Activated naive CD4-positive, alpha-beta T cell treated with anti-CD3 and anti-CD28 coated beads, Interleukin-2, amount 50 U/mL, for 24 hours (primary cell): ENCODE measurements around the gene FAM186B.
"Not testable (repeated sequence)": the region's sequence is repeated elsewhere in the genome, so short reads cannot be mapped to it uniquely, and the experiment has no call there.

Source experiments
- H3K27ac Mint-ChIP-seq: one replicate; pipeline ENCODE4 v1.8.0; 2021; ENCODE audit warnings: mild to moderate bottlenecking, mixed read lengths
- H3K27me3 Mint-ChIP-seq: one replicate; pipeline ENCODE4 v1.8.0; 2021; ENCODE audit warnings: mixed read lengths
- H3K36me3 Mint-ChIP-seq: one replicate; pipeline ENCODE4 v1.8.0; 2021; ENCODE audit warnings: mixed read lengths
- H3K4me1 Mint-ChIP-seq: one replicate; pipeline ENCODE4 v1.8.0; 2021; ENCODE audit warnings: mixed read lengths
- H3K4me3 Mint-ChIP-seq: one replicate; pipeline ENCODE4 v1.8.0; 2021; ENCODE audit warnings: mild to moderate bottlenecking, mixed read lengths
- H3K9me3 Mint-ChIP-seq: one replicate; pipeline ENCODE4 v1.8.0; 2021; ENCODE audit warnings: mixed read lengths

Gene FAM186B, protein sequence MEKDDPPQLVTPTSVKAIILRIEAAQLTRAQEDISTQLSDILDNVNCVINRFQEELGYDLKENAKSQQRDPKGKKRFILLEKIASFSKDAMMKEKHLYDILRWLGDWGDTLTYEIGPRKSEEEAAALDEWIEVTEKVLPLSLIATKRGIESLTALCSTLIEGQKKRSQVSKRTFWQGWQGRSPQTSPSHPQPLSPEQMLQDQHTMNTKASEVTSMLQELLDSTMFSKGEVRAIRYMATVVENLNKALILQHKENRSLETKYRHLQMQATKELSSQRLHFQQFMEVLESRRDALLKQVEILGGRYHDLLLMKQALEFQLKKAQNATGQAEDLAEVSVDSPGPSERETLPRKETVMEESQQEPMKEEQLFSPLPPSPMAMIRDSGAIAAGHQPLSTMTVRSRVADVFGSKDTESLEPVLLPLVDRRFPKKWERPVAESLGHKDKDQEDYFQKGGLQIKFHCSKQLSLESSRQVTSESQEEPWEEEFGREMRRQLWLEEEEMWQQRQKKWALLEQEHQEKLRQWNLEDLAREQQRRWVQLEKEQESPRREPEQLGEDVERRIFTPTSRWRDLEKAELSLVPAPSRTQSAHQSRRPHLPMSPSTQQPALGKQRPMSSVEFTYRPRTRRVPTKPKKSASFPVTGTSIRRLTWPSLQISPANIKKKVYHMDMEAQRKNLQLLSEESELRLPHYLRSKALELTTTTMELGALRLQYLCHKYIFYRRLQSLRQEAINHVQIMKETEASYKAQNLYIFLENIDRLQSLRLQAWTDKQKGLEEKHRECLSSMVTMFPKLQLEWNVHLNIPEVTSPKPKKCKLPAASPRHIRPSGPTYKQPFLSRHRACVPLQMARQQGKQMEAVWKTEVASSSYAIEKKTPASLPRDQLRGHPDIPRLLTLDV

DNA sequence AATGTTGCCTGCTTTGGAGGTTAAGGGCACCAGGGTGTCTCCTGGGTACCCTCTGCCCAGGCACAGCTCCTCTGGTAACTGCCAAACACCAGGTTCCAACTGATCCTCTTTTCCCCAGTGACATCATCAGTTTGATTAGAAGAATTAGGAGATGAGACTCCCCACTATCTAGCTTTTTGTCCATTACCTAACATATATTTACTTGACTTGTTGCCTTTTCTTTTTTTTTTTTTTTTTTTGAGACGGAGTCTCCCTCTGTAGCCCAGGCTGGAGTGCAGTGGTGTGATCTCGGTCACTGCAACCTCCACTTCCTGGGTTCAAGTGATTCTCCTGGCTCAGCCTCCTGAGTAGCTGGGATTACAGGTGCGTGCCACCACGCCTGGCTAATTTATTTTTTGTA is at the start of gene FAM186B:
Gene FAM186B (minus strand): TSS at position 101 of the 400 bp plus-strand sequence. CDS start 162 bp downstream, outside the sequence.
- H3K27ac Mint-ChIP-seq, H3K4me3 Mint-ChIP-seq, H3K4me1 Mint-ChIP-seq, H3K27me3 Mint-ChIP-seq, H3K36me3 Mint-ChIP-seq, H3K9me3 Mint-ChIP-seq: not testable (repeated sequence)

DNA sequence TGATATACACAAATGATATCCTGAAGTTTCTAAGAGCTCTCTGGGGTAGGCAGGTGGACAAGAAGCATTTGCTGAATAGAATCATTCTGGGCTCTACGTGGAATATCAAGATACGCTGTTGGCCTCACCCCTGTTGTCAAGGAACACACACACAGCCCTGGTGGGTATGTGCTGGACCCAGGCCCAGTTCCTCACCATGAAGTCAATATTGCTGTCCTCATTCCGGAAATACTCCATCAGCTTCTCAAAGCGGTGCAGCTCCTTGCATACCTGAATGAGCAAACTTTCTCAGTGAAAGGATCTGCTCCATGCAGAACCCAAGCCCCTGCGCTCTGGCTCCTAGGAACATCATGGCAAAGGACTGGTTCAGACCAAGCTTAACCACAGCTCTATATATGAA is 49.3 kb upstream of the FAM186B start:
- Mint-ChIP-seq H3K4me3 (no peak overlapping the region), H3K9me3 (no peaks in the 10 kb centered on the region), H3K27ac (no peak overlapping the region), H3K4me1 (peaks cover 49% of the 10 kb centered on the region), H3K27me3 (no peaks in the 10 kb centered on the region), H3K36me3 (peaks cover 26% of the 10 kb centered on the region)

DNA sequence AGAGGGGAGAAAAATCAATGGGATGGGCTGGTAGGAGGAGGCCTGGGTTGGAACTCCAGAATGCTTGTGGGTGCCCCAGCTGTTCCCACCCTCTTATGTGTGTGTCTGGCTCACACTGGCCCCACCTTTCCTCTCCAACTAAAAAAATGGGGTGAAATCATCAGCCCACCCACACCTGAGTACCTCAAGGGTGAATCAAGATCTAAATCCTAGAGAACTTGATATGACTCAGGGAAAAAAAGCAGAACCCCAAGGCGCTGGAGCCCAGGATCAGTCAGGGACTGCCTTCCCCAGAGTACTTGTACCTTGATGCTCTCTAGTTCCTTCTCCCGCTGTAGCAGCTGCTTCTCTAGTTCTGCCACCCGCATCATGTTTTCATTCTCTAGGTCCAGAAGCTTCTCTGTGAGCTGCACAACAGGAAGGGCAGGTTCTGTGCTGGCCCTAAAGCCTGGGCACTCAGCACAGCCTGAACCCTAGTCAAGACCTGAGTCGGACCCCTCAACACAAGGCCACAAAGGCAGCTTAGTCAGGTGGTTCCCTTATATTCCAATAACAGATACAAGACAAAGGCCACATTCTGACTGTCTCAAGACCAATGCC is 47.6 kb upstream of the FAM186B start:
- no peak overlapping the region for H3K27ac Mint-ChIP-seq
- H3K36me3 Mint-ChIP-seq = peaks cover 23% of the 10 kb centered on the region
- H3K27me3 Mint-ChIP-seq = no peaks in the 10 kb centered on the region

DNA sequence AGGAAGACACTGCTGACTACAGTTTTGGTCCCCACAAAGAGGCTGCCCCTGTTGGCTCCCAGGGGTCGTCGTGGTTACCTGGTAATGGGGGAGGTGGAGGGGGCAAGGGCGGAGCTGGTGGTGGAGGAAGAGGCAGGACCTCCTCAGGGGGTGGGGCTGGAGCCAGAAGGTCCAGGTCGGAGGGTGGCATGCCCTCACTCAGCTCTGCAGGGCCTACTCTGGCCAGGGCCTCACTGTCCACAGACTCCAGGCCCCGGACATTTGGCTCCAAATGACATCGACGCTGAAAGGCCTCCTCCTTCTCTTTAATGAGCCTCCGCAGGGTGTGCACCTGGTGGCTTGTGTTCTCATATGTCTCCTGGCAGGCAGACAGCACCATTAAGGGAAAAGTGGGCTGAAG is 46.4 kb upstream of the FAM186B start:
- peaks cover 19% of the 10 kb centered on the region for H3K36me3 Mint-ChIP-seq
- no peak overlapping the region for H3K4me3 Mint-ChIP-seq
- H3K4me1 Mint-ChIP-seq = peaks cover 48% of the 10 kb centered on the region
- no peak overlapping the region for H3K27ac Mint-ChIP-seq
- H3K9me3 Mint-ChIP-seq = no peaks in the 10 kb centered on the region
- H3K27me3 Mint-ChIP-seq = no peaks in the 10 kb centered on the region

More for the DNA sequence above, 47.6 kb upstream of the FAM186B start:
- Mint-ChIP-seq H3K9me3 (no peaks in the 10 kb centered on the region), H3K4me1 (peaks cover 56% of the 10 kb centered on the region), H3K4me3 (no peak overlapping the region)

DNA sequence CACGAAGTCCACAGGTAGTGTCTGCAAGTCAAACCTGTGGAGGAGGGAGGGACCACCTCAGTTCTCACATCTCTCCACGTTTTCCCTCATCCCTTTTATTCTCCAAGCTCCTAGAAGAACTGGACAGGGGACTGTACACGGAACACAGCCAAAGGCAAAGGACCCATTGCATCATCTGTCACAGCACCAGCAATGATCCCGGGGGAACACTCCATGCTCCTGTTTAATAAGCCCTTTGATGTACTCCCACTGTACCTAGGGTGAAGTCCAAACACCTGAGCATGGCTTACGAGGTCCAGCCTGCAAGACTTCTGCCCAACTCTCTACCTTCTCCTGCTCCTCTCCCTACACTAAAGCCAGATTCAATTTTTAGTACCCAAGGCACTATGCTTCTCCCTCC is 44.5 kb upstream of the FAM186B start:
- Mint-ChIP-seq H3K27ac (peak overlapping the region; percentile 33), H3K4me3 (no peak overlapping the region), H3K36me3 (peaks cover 10% of the 10 kb centered on the region), H3K4me1 (peaks cover 44% of the 10 kb centered on the region), H3K27me3 (no peaks in the 10 kb centered on the region), H3K9me3 (no peaks in the 10 kb centered on the region)

DNA sequence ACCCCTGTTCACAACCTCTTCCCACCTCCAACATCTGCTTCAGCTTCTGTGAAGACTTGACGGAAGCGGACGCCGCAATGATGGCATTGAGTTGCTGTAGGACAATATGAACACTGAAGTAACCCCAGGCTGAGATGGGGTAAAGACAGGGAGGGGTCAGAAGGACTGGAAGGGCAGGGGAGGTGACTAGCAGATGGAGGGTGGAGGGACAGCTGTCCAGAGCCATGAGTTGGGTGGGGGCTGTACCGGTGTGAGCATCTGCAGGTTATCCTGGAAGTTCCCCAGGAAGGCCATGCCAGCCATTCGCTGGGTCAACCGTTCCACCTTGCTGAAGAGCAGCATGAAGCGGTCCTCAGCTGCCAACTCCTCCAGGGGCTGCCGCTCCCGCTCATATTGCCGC is 44.0 kb upstream of the FAM186B start:
- Mint-ChIP-seq H3K9me3 (no peaks in the 10 kb centered on the region), H3K36me3 (peaks cover 8% of the 10 kb centered on the region), H3K27ac (no peak overlapping the region)

DNA sequence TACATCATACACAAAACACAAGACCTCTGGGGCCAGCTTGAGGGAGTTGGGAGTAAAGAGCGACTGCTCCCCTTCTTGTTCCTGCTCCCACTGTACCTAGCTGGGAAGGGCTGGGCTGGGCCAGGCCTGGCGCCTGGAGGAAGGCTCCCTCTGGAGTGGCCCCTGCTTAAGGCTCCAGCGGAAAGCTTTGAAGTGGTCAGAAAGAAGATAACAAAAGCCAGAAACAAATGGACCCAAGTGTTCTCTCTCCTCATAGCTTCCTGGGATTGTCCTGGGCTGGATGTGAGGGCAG is 43.2 kb upstream of the FAM186B start:
- Mint-ChIP-seq H3K27me3 (no peaks in the 10 kb centered on the region), H3K4me1 (peaks cover 46% of the 10 kb centered on the region), H3K27ac (peak overlapping the region; percentile 70)

More for the DNA sequence above, 44.0 kb upstream of the FAM186B start:
- Mint-ChIP-seq H3K4me3 (no peak overlapping the region), H3K27me3 (no peaks in the 10 kb centered on the region), H3K4me1 (peaks cover 49% of the 10 kb centered on the region)

DNA sequence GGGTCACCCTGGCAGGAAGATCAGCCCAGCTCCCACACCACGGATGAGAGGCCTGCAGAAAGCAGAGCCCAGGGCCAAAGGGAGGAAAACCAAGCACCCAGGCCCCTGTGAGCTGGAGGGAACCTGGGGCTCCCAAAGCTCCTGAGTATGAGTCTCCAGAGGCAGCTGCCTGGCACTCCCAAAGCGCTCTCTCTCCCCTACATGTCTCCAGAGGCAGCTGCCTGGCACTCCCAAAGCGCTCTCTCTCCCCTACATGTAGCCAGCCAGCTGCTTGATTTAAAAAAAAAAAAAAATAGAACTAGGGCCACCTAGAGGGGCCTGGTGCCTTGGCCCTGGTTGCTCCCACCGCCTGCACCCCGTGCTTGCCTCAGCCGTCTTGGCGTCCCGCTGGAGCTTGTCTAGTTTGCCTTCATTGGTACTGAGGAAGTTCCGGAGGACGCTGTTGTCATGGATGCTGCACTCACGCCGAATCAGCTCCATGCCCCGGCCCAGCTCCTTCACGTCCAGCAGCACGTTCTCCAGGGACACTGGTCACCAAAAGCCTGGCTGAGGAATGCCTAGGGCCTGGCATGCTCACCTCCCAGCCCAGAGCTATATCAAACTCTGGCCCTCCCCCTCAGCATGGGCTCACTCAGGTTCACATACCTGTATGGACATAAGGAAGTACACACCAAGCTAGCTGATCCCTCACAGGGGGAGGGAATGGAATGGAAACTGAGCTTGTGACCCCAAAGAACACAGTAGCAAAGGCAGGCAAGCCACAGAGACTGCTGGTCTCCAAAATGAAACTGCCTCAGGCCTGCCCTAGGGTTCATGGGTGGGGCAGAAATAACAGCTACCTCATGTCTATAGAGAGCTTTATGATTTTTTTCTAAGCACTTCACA is 42.6 kb upstream of the FAM186B start:
- no peaks in the 10 kb centered on the region for H3K9me3 Mint-ChIP-seq
- H3K4me1 Mint-ChIP-seq = peaks cover 48% of the 10 kb centered on the region
- peak overlapping the region; percentile 70 for H3K27ac Mint-ChIP-seq
- peaks cover 6% of the 10 kb centered on the region for H3K36me3 Mint-ChIP-seq
- no peaks in the 10 kb centered on the region for H3K27me3 Mint-ChIP-seq
- no peak overlapping the region for H3K4me3 Mint-ChIP-seq

More for the DNA sequence above, 43.2 kb upstream of the FAM186B start:
- H3K9me3 Mint-ChIP-seq = no peaks in the 10 kb centered on the region
- H3K4me3 Mint-ChIP-seq = no peak overlapping the region
- H3K36me3 Mint-ChIP-seq = peaks cover 6% of the 10 kb centered on the region

DNA sequence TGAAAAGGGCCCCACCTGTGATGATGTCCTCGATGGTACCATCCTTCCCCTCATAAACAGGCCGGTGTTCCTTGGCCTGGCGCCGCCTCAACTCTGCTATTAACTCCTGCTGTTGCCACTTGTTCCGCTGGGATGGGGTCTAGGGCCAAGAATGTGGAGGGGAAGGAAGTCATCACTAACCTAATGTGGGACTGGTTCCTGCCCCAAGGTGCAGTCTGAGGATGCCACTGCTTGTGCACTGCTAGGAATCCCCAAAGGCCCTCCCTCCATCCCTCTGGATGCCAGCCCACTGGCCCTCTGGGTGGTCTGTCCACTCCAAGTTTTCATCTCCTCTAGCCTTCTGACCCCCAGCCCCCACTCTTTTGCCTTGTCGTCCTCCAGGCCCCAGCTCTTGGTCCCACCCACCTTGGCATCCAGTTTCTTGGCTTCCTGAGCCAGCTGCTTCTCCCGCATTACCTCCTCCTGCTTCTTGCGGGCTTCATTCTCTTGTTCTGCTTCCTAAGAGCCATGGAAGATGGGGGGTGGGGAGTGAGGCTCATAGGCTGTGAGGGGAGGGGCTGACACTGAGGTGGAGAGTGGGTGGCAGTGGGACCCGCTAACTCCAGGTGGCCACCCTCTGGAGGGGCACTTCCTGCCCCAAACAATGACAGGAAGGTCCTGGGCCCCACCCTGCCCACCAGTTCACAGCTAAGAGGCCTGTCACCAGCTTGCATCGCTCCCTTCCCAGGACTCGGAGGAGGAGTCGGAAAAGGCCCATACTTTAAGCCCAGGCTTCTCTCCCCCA is 41.6 kb upstream of the FAM186B start:
- no peak overlapping the region for H3K4me3 Mint-ChIP-seq
- H3K27ac Mint-ChIP-seq = no peak overlapping the region
- H3K27me3 Mint-ChIP-seq = no peaks in the 10 kb centered on the region
- peaks cover 6% of the 10 kb centered on the region for H3K36me3 Mint-ChIP-seq
- no peaks in the 10 kb centered on the region for H3K9me3 Mint-ChIP-seq
- H3K4me1 Mint-ChIP-seq = peaks cover 48% of the 10 kb centered on the region

DNA sequence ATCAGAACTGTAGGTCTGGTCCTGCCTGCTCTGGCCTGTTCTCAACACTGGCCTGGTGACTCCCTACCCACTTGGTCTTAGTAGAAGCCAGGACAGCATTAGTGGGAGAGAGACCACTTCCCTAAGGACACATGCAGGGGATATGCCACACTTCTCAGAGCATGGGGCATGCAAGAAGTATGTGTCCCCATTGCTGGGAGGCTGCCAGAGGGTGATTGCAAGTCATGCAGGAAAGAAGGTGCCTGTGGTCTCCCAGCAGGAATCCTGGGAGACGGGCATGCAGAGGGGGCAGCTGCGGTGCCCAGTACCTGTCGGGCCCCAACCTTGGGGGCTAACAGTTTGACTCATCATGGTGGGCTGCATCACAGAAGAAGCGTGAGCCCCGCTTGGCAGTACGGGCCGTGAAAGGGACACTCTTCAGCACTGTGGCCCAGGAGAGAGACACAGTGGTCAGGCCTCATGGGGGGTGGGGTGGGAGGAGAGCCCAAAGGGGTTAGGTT is 40.9 kb upstream of the FAM186B start:
- no peak overlapping the region for H3K27ac Mint-ChIP-seq
- peaks cover 48% of the 10 kb centered on the region for H3K4me1 Mint-ChIP-seq
- peaks cover 6% of the 10 kb centered on the region for H3K36me3 Mint-ChIP-seq
- no peaks in the 10 kb centered on the region for H3K9me3 Mint-ChIP-seq
- H3K4me3 Mint-ChIP-seq = no peak overlapping the region
- no peaks in the 10 kb centered on the region for H3K27me3 Mint-ChIP-seq

DNA sequence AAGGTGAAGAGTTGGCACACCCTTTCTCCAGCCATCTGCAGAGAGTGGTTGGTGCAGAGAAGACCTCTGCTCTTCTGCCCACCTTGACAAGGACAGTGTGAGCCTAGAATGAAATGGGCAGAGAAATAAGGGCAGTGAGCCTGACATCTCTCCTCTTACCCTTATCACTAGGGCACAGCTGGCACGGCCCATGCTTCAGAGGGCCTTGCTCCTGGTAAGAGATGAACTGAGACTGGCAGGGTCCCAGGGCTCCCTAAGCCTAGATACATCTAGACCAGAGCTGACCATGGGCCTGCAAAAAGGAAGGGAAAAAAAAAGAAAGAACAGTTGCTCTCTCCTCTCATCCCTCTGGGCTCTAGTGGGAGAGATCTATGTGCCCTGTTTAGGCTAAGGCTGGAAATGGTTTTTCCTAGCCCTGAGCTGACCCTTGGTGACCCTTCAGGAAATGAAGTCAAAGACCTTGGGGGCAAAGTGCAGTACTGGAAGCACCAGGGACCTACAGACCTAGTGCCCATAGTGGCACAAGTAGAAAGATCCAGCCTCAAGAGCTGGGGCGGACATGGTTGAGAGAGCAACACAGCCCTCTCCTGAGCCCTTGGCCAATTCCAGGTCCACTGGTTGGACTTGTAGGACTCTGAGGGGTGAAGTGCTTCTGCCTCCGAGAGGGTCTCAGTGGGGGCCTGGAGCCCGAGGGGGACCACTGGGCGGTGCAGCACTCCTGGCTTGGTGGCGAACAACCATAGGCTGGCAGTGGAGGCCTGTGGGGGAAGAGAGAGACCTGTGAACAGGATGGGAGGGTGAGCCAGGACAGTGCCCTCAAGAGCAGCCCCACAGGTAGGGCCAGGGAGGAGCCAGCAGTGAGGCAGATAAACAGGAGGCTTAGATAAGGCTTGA is 40.0 kb upstream of the FAM186B start:
- H3K9me3 Mint-ChIP-seq = no peaks in the 10 kb centered on the region
- peak overlapping the region; percentile 79 for H3K27ac Mint-ChIP-seq
- H3K36me3 Mint-ChIP-seq = peaks cover 6% of the 10 kb centered on the region
- H3K4me1 Mint-ChIP-seq = peaks cover 48% of the 10 kb centered on the region
- no peak overlapping the region for H3K4me3 Mint-ChIP-seq
- H3K27me3 Mint-ChIP-seq = no peaks in the 10 kb centered on the region

DNA sequence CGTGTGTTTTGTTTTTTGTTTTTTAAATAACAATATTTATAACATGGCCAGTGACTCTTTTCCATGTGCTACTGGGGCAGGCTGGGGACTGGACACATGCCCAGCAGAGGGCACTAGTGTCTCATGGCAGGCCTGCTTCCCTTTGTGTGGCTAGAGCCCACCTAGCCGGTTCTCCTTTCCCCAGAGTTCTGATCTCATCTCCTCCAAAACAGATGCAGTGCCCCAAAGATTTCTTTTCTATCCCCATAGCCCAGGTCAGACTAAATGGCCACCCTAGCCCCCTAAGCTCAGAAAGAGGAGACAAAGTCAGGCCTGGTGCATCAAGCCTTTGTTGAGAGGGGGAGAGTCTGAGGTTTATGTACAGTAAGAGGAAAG is 39.2 kb upstream of the FAM186B start:
- peak overlapping the region; percentile 60 for H3K4me3 Mint-ChIP-seq
- peaks cover 43% of the 10 kb centered on the region for H3K4me1 Mint-ChIP-seq
- H3K9me3 Mint-ChIP-seq = no peaks in the 10 kb centered on the region
- peak overlapping the region; percentile 59 for H3K27ac Mint-ChIP-seq
- peaks cover 4% of the 10 kb centered on the region for H3K36me3 Mint-ChIP-seq
- H3K27me3 Mint-ChIP-seq = no peaks in the 10 kb centered on the region

DNA sequence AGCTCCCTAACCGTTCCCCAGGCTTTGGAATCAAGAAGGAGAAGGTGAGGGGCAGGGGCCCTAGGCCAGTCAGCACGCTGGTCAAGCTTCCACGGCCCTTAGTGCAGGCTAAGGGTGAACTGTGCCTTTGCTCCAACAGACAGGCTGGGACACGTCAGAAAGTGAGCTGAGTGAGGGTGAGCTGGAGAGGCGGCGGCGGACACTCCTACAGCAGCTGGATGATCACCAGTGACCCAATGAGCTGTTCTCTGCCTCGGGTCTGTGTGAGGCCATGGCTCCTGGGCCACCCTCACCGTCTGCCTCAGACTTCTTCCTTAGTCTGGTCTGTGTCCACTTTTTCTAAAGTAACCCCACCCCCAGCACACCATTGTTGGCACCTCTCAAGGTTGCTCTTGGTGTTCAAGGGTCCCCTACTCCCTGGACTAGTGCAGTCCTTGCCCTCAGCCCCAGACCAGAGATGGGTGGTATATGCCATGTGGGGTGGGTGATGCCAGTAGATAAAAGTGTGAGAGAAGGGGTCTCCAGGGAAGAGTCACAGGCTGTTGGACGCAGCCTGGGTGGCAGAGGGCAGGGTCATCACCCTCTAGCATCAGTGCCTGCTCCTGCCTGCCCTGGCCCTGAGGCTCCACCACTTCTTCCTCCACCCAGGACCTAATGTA is 38.7 kb upstream of the FAM186B start:
- H3K27me3 Mint-ChIP-seq = no peaks in the 10 kb centered on the region
- peak overlapping the region; percentile 59 for H3K27ac Mint-ChIP-seq
- H3K36me3 Mint-ChIP-seq = peaks cover 4% of the 10 kb centered on the region
- no peaks in the 10 kb centered on the region for H3K9me3 Mint-ChIP-seq
- H3K4me3 Mint-ChIP-seq = no peak overlapping the region
- H3K4me1 Mint-ChIP-seq = peaks cover 44% of the 10 kb centered on the region
